Activated CD4-positive, alpha-beta memory T cell treated with anti-CD3 and anti-CD28 coated beads, Interleukin-2, amount 10 ng/mL, durations not matched to agents 7 days and 5 days (primary cell): ENCODE results near the gene PPP1R2. TPM values are rescaled to one million over a fixed set of nuclear protein-coding genes. Genes with fewer than 3 reads are reported as not detected.
A peak's percentile ranks its signal among the peaks of the same experiment; 100 is the strongest.

Experiments
- CTCF ChIA-PET: fragments of 350-600 bp; sonication (Branson Sonifier 250); formaldehyde crosslinking; loops from one replicate; lab custom pipeline; 2021; ENCODE audit warnings: antibody characterized with exemption, inconsistent platforms; lab: Charles Lee
- POLR2A ChIA-PET: fragments of 350-600 bp; sonication (Branson Sonifier 250); formaldehyde crosslinking; loops from one replicate; lab custom pipeline; 2021; ENCODE audit warnings: antibody characterized with exemption; lab: Charles Lee
- DNase-seq: peaks from one replicate; pipeline ENCODE4 v3.0.0-alpha.2; 2020
- H3K27ac Mint-ChIP-seq: one replicate; pipeline ENCODE4 v1.8.0; 2021; ENCODE audit warnings: mild to moderate bottlenecking, mixed read lengths
- H3K27me3 Mint-ChIP-seq: one replicate; pipeline ENCODE4 v1.8.0; 2021; ENCODE audit warnings: mixed read lengths
- H3K36me3 Mint-ChIP-seq: one replicate; pipeline ENCODE4 v1.8.0; 2021; ENCODE audit warnings: low read depth, mixed read lengths
- H3K4me1 Mint-ChIP-seq: one replicate; pipeline ENCODE4 v1.8.0; 2021; ENCODE audit warnings: mixed read lengths
- H3K4me3 Mint-ChIP-seq: one replicate; pipeline ENCODE4 v1.8.0; 2021; ENCODE audit warnings: mild to moderate bottlenecking, mixed read lengths
- H3K9me3 Mint-ChIP-seq: one replicate; pipeline ENCODE4 v1.8.0; 2021; ENCODE audit warnings: mixed read lengths
- total RNA-seq, 2 experiments: library from RNA; stranded (reverse); gene quantifications; one replicate each; pipeline ENCODE4 v1.2.3, GENCODE V29; 2021

PPP1R2 gene
- total RNA-seq, 2 experiments from 2014 or later, result 75.0 to 81.8 TPM

GRCh38 chr3:195558602-195559001, 15.5 kb upstream of the PPP1R2 start:
- ChIA-PET POLR2A (interaction anchor here (1.1 kb wide), 1 partner anchor 16 kb away, joined by 3 read pairs; the partner anchor contains the start of gene PPP1R2), CTCF (interaction anchor here (1.2 to 1.6 kb wide), 2 partner anchors 10 to 16 kb away, joined by 3 to 5 read pairs; partner anchors contain the start of gene PPP1R2)
- Mint-ChIP-seq H3K9me3 (no peaks in the 10 kb centered on the region), H3K4me1 (peaks cover 13% of the 10 kb centered on the region), H3K4me3 (no peak overlapping the region), H3K36me3 (no peaks in the 10 kb centered on the region), H3K27ac (no peak overlapping the region), H3K27me3 (no peaks in the 10 kb centered on the region)
- peak; percentile 37 for DNase-seq

GRCh38 chr3:195557322-195557721, 14.2 kb upstream of the PPP1R2 start:
- H3K4me3 Mint-ChIP-seq, result no peak overlapping the region
- peaks cover 16% of the 10 kb centered on the region for H3K4me1 Mint-ChIP-seq
- no peaks in the 10 kb centered on the region for H3K36me3 Mint-ChIP-seq
- no peak overlapping the region for H3K27ac Mint-ChIP-seq
- ChIA-PET POLR2A (interaction anchor here (1.8 kb wide), 1 partner anchor 14 kb away, joined by 7 read pairs; the partner anchor contains the start of gene PPP1R2), CTCF (interaction anchor here (0.6 to 3.1 kb wide), 4 partner anchors 8 to 337 kb away, joined by 3 to 15 read pairs (median 5); no protein-coding TSS in a partner anchor)
- no peak for DNase-seq
- H3K27me3 Mint-ChIP-seq, result no peaks in the 10 kb centered on the region
- H3K9me3 Mint-ChIP-seq, result no peaks in the 10 kb centered on the region

DNA sequence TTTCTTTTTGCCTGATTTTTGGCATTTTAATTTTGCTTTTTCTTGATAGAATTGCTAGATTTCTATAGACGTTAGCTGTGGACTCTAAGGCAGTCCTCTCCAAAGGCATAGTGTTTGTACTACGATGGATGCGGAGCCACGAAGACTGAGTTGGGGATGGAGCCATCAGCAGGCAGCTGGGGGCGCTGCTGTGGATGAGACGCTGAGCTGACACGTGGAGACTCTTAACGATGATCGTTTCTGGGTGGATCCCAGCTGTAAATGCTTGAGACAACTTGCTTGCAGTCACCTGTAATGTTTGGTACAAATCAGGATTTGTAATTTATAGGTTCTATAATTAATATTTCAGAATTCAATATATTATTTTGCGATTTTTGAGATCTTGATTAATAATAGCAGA, 13.3 kb upstream of the PPP1R2 start:
- Mint-ChIP-seq H3K36me3 (no peaks in the 10 kb centered on the region), H3K27me3 (no peaks in the 10 kb centered on the region), H3K4me3 (no peak overlapping the region), H3K4me1 (peaks cover 23% of the 10 kb centered on the region), H3K9me3 (no peaks in the 10 kb centered on the region), H3K27ac (no peak overlapping the region)
- CTCF ChIA-PET, result interaction anchor here (0.6 to 3.1 kb wide), 5 partner anchors 11 to 338 kb away, joined by 3 to 15 read pairs (median 7); partner anchors contain the start of genes PPP1R2 and XXYLT1
- no peak for DNase-seq
- POLR2A ChIA-PET, result interaction anchor here (1.8 kb wide), 1 partner anchor 13 kb away, joined by 7 read pairs; the partner anchor contains the start of gene PPP1R2

DNA sequence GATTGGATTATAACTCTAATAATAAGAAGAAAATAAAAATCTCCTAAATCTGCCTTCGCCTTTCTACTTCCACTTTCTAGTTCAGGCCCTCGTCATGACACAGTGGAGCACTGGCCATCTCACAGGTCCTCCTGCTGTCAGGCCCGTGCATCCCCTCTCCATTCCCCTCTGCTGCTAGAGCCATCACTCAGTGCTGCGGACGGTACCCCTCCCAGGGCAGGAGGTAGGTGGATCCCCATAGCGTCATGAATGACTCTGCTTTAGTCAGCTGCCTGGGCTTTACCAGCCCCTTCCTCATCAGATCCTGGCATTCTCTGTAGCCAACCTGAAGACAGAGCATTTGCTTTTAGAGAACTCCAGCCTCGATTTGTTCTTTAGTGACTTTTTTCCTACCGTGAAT, 12.0 kb upstream of the PPP1R2 start:
- POLR2A ChIA-PET, result interaction anchor here (1.3 kb wide), 2 partner anchors 10 to 12 kb away, joined by 3 to 5 read pairs; partner anchors contain the start of gene PPP1R2
- CTCF ChIA-PET, result interaction anchor here (2.0 to 3.1 kb wide), 3 partner anchors 9 to 284 kb away, joined by 7 to 15 read pairs (median 8); partner anchors contain the start of gene XXYLT1
- no peak for DNase-seq
- H3K4me1 Mint-ChIP-seq, result peaks cover 35% of the 10 kb centered on the region
- no peaks in the 10 kb centered on the region for H3K27me3 Mint-ChIP-seq
- no peak overlapping the region for H3K27ac Mint-ChIP-seq
- H3K4me3 Mint-ChIP-seq, result no peak overlapping the region
- H3K36me3 Mint-ChIP-seq, result no peaks in the 10 kb centered on the region
- no peaks in the 10 kb centered on the region for H3K9me3 Mint-ChIP-seq

GRCh38 chr3:195554458-195554857, 11.3 kb upstream of the PPP1R2 start:
- CTCF ChIA-PET, result interaction anchor here (2.3 to 3.1 kb wide), 2 partner anchors 12 to 283 kb away, joined by 8 to 15 read pairs; partner anchors contain the start of gene XXYLT1
- Mint-ChIP-seq H3K36me3 (no peaks in the 10 kb centered on the region), H3K4me1 (peaks cover 42% of the 10 kb centered on the region), H3K4me3 (no peak overlapping the region), H3K27ac (no peak overlapping the region), H3K9me3 (no peaks in the 10 kb centered on the region), H3K27me3 (no peaks in the 10 kb centered on the region)
- POLR2A ChIA-PET, result interaction anchor here (1.3 kb wide), 2 partner anchors 9 to 12 kb away, joined by 3 to 5 read pairs; partner anchors contain the start of gene PPP1R2
- no peak for DNase-seq

DNA sequence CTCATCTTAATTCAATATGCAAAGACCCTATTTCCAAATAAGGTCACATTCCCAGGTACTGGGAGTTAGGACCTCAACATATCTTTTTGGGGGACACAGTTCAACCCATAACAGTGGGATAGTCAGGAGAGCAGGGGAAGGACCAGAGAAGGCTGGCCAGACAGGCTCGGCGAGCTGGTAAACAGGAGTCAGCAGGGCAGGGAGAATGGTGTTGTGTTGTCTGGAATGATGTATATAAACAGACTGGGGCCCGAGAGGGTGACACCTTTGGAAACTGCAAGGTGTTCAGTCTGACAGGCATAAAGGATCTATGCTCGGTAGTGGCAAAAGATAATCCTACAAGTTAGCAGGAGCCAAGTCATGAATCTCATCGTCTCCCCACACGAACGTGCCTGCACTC, 10.1 kb upstream of the PPP1R2 start:
- no peak overlapping the region for H3K4me3 Mint-ChIP-seq
- no peak overlapping the region for H3K27ac Mint-ChIP-seq
- CTCF ChIA-PET, result interaction anchor here (1.0 to 1.2 kb wide), 2 partner anchors 15 to 282 kb away, joined by 4 to 5 read pairs; partner anchors contain the start of gene XXYLT1
- no peak for DNase-seq
- peaks cover 46% of the 10 kb centered on the region for H3K4me1 Mint-ChIP-seq
- H3K9me3 Mint-ChIP-seq, result no peaks in the 10 kb centered on the region
- H3K36me3 Mint-ChIP-seq, result no peaks in the 10 kb centered on the region
- no peaks in the 10 kb centered on the region for H3K27me3 Mint-ChIP-seq
- POLR2A ChIA-PET, result interaction anchor here (4.8 kb wide), 1 partner anchor 12 kb away, joined by 60 read pairs; the partner anchor contains the start of gene PPP1R2

DNA sequence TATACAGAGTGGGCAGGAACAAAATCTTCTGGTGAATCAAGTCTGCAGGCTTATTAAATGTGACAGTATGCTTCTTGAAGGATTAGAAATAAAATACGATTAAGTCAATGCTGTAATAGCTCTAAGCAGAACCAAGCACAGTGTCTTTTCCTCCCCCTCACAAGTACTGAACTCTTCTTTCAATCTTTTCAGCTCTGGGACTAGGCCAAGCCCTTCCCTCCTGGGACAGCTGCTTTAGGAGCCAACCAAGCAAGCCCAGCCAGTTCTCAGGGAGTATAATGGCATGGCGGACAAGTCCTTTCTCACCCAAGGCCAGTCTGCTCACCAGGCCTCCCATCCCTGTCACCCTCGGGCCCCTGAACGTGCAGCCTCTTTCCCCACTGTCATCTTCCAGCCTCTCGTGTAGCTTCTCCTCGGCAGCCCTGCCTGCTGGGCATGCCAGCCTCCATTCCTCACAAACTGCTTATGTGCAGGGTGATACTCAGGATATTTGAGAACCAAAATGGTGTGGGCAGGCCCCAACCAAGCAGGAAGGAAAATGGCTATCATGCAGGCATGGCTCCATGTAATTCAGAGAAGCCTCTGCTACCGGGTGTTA, 8.4 kb upstream of the PPP1R2 start:
- ChIA-PET POLR2A (interaction anchor here (0.7 to 4.8 kb wide), 4 partner anchors 10 to 280 kb away, joined by 3 to 60 read pairs (median 4); partner anchors contain the start of genes PPP1R2 and XXYLT1), CTCF (interaction anchor here (1.2 to 2.5 kb wide), 2 partner anchors 280 to 298 kb away, joined by 3 to 21 read pairs; partner anchors contain the start of gene XXYLT1)
- no peak for DNase-seq
- Mint-ChIP-seq H3K27ac (peak overlapping the region; percentile 95), H3K36me3 (peaks cover 4% of the 10 kb centered on the region), H3K4me3 (no peak overlapping the region), H3K27me3 (no peaks in the 10 kb centered on the region), H3K9me3 (no peaks in the 10 kb centered on the region), H3K4me1 (peaks cover 61% of the 10 kb centered on the region)

- Mint-ChIP-seq H3K4me1 (peaks cover 63% of the 10 kb centered on the region), H3K27me3 (no peaks in the 10 kb centered on the region), H3K4me3 (peak overlapping the region; percentile 71), H3K9me3 (no peaks in the 10 kb centered on the region), H3K27ac (peak overlapping the region; percentile 95), H3K36me3 (peaks cover 4% of the 10 kb centered on the region)
- POLR2A ChIA-PET, result interaction anchor here (0.6 to 4.8 kb wide), 10 partner anchors 9 to 279 kb away, joined by 3 to 60 read pairs (median 4); partner anchors contain the start of genes ACAP2 and PPP1R2
- CTCF ChIA-PET, result interaction anchor here (0.7 to 2.5 kb wide), 5 partner anchors 9 to 444 kb away, joined by 3 to 21 read pairs (median 4); partner anchors contain the start of gene XXYLT1
- DNase-seq, result peak; percentile 38
These were observed 7.6 kb upstream of the PPP1R2 start for GRCh38 chr3:195550723-195551122.

DNA sequence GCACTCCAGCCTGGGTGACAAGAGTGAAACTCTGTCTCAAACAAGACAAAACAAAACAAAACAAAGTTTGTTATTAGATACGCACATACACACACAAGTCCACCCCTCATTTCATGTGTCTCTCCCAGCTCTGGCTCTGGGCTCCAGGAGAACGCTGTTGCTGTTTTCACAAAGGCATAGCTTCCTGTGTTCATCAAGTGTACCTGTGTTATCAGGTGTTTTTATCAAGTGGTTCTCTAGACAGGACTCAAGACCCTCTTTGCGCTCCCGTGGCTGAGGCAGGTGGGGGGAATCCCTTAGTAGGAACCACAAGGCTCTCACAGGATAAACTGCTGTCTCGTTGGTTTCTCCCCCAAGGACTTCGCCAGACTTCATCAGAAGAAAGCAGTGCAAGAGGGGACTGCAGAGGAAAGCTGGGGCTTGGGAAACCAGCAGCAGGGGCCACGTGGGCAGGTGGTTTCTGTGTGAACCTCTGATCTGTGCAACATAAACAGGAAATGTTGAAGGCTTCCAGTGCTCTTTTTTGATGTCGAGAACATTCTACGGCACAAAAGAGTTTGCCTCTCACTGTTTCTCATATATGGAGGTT, 6.9 kb upstream of the PPP1R2 start:
- peaks cover 66% of the 10 kb centered on the region for H3K4me1 Mint-ChIP-seq
- H3K36me3 Mint-ChIP-seq, result peaks cover 4% of the 10 kb centered on the region
- CTCF ChIA-PET, result interaction anchor here (0.7 to 2.5 kb wide), 4 partner anchors 10 to 443 kb away, joined by 3 to 21 read pairs (median 4); partner anchors contain the start of gene XXYLT1
- peak; percentile 85 for DNase-seq
- H3K9me3 Mint-ChIP-seq, result no peaks in the 10 kb centered on the region
- H3K4me3 Mint-ChIP-seq, result peak overlapping the region; percentile 71
- H3K27me3 Mint-ChIP-seq, result no peaks in the 10 kb centered on the region
- H3K27ac Mint-ChIP-seq, result peak overlapping the region; percentile 95
- POLR2A ChIA-PET, result interaction anchor here (0.6 to 4.8 kb wide), 13 partner anchors 9 to 357 kb away, joined by 3 to 60 read pairs (median 3); partner anchors contain the start of genes ACAP2 and PPP1R2

GRCh38 chr3:195548987-195549386, 5.9 kb upstream of the PPP1R2 start:
- Mint-ChIP-seq H3K36me3 (peaks cover 4% of the 10 kb centered on the region), H3K9me3 (no peaks in the 10 kb centered on the region), H3K4me1 (peaks cover 76% of the 10 kb centered on the region), H3K4me3 (no peak overlapping the region), H3K27me3 (no peaks in the 10 kb centered on the region), H3K27ac (peak overlapping the region; percentile 37)
- POLR2A ChIA-PET, result interaction anchor here (0.7 to 4.8 kb wide), 2 partner anchors 8 to 12 kb away, joined by 3 to 60 read pairs; partner anchors contain the start of gene PPP1R2
- DNase-seq, result no peak
- CTCF ChIA-PET, result interaction anchor here (0.8 to 2.5 kb wide), 3 partner anchors 9 to 345 kb away, joined by 3 to 21 read pairs (median 3); partner anchors contain the start of gene XXYLT1

DNA sequence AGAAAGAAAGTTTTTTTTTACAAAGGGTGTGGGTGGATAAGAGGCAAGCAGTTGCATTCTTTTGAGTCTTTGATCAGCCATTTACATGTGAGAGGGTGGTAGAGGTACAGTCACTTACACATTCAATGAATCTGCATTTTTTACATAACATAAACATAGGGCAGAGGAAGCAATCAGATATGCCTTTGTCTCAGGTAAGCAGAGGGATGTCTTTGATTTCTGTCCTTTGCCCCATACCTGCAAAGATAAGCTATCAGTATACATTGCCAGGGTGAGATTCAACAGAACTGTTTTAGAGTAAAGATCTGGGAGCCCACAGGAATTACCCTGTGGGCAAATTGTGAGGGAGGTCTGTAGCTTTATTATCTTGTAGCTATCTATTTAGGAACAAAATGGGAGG, 5.4 kb upstream of the PPP1R2 start:
- Mint-ChIP-seq H3K4me3 (no peak overlapping the region), H3K27me3 (no peaks in the 10 kb centered on the region), H3K9me3 (no peaks in the 10 kb centered on the region), H3K4me1 (peaks cover 81% of the 10 kb centered on the region), H3K27ac (peak overlapping the region; percentile 36), H3K36me3 (peaks cover 4% of the 10 kb centered on the region)
- ChIA-PET CTCF (interaction anchor here (0.8 to 1.2 kb wide), 2 partner anchors 9 to 346 kb away, joined by 3 read pairs; no protein-coding TSS in a partner anchor), POLR2A (interaction anchor here (0.7 kb wide), 1 partner anchor 11 kb away, joined by 3 read pairs; no protein-coding TSS in a partner anchor)
- no peak for DNase-seq

DNA sequence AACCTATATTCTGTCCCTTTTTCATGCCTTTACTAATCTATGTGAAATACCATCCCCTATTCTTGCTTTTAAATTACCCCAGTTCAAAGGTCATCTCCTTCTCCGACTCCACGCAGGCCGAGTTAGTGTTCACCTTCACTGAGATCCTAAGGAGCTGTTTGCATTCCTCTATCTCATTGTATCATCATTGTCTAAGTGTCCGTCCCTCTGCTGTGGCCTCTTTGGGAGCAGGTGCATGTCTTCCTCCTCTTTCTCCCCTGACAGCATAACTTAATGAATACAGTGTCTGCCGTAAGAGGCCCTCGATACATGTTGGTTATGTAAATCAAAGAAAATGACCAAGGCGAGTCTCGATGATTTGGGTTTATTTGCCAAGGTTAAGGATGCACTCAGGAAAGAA, 4.9 kb upstream of the PPP1R2 start:
- H3K27me3 Mint-ChIP-seq, result no peaks in the 10 kb centered on the region
- H3K4me1 Mint-ChIP-seq, result peaks cover 81% of the 10 kb centered on the region
- H3K9me3 Mint-ChIP-seq, result no peaks in the 10 kb centered on the region
- CTCF ChIA-PET, result no interaction called here
- peak overlapping the region; percentile 36 for H3K27ac Mint-ChIP-seq
- peaks cover 4% of the 10 kb centered on the region for H3K36me3 Mint-ChIP-seq
- no peak for DNase-seq
- no peak overlapping the region for H3K4me3 Mint-ChIP-seq
- POLR2A ChIA-PET, result no interaction called here
